ENCODE data around the gene CPLX4. TPM values are rescaled to one million over a fixed set of nuclear protein-coding genes. Genes with fewer than 3 reads are reported as not detected.

Gene CPLX4
- polyA plus RNA-seq, 5 donors, result not detected

DNA sequence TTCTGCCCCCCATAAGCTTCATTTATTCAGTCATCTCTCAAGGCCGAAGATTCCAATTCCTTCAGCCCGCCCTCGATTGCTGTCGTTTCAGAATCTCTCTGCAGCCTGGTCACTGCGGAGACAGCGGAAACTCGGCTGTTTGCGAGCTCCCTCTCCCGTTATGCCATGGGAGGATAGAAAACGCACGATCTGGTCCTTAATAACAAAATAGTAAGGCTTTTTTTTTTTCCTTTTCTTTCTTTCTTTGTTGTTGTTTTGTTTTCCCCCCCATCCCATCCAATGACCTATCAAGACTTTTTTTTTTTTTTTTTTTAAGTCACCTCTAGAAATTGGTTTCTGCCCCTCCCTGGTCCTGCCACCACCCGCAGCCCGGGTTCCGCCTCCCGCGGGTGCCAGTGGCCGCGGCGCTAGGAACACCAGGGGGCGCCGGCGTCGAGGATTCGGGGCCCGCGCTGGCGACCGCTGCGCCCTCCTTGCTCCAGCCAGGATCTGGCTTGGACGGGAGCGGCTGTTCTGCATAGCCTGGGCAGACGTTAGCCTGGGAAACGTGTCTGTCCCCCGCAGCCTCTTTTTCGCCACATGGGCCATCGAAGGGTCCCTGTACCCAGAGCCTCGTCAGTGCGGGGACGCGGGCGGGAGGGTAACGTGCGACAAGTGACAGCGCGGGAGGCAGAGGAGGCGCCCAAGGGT is 10.1 kb downstream of the CPLX4 start:
- DNase-seq, result peak; percentile 72 to 75

DNA sequence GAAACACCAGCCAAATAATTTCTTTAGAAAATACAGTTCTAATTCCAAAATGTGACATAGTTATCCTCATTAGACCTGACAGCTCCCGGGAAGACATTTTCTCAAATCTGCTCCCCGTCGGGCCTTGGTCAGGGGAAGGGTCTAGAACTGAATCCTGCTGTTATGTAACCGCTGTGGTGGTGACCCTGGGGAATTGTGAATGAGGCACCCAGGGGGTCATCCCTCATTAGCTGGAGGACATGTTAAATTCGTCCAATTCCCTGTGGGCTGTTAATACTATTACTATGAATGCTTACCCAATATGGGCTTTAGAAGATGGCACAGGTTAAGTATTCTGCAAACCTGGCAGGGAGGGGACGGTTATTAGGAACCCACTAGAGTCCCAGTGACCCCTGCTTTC is 11.8 kb downstream of the CPLX4 start:
- no peak for DNase-seq

DNA sequence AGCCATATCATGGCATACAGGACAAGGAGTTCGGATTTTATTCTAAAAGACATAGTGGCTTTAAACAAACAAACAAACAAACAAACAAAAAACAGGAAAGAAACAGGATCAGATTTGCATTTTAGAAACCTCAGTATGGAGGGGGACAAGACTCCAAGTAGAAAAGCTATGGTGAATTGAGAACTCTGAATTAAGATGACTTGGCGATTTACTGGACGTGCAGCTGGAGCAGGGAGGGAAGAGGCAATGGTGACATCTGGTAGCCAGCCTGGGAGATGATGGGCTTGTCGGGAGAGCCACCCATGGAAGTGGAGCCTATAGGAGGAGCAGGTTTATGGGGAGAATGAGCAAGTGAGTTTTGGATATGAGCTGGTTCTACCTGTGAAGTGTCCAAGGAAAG is 13.2 kb downstream of the CPLX4 start:
- no peak for DNase-seq

DNA sequence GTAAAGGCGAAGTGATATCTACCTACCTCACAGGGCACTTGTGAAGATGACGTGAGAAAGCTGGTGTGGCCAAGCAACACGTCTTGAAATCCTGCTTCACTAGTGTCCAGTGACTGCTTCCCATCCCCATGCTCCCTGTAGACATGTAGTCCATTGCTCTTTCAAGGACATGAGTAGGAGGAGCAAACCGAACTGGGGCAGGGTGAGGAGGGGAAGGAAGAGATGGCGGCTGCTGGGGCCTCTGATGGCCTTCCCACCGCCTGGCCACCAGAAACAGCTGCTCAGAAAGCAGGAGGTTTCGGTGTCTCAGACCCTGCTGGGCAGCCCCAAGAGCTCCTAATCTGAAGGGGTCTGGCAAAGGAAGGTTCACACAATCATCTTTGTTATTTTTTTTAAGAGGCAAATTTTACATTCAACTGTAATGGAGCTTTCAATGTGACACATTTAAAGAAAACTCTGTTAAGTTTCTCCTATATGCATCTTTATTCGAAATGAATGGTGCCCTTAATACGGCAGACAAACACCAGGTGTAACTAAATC is 14.7 kb downstream of the CPLX4 start:
- DNase-seq, result no peak

DNA sequence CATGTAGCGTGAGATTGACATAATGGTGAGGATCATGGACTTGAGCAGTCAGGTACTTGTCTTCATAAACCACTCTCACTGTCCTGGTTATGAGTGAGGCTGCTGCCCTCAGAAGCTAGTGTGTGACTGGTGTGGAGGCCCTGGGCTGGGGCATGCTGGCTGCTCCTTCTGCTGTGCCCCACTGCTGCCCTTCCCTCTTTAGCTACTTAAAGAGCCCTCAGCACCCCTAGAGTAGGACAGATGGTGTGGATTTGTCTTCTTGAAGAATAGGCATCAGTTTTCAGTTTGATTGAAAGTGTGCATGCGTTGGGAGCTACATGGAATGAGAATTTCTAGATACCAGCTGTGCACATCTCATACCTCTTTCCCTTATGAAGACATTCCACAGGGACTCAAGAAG is 15.4 kb downstream of the CPLX4 start:
- DNase-seq, result no peak

DNA sequence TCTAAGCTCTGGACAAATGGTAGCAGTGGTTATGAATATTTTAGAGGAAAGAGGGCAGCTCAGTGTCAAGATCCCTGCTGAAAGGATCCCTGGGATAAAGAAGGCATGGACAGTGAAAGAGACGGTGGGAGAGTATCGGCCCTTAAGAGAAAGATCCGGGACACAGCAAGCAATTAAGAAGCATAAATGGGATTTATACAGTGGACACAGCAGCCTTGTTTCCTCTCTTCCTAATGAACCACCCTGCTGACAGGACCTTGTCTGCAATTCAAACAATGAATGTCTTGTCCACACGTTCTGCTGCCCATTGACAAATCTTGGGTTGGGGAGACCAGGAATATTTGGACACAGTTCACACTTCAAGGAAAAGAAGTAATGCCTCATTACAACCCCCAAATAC is 16.5 kb downstream of the CPLX4 start:
- DNase-seq, result no peak

DNA sequence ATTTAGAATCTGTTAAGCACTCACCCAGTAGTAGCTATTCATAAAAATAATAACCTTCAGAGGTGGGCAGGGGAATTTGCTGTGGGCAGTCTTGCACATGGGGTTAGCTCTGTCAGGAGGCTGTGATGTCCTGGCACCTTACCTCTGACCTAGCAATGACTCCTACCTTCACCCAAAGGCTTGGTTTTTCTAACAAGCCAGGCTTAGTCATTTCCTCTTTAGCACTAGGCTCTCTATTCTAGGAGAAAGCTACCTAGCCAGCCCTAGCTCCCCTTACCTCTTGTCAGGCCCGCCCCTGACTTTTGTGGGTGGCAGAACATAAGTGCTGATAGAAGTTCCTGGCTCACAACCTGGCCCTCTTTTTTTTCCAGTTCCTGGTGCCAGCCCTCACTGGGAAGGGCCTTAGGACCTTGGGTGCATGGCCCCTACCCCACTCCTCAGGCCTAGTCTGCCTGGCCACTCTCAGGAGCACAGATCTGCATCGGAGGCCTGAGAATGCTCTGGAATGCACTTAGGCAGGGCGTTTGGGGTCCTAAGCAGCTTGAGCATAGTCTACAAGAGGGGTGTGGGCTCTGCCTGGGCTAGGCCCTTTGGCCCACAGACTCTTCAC is 17.7 kb downstream of the CPLX4 start:
- DNase-seq, result no peak

DNA sequence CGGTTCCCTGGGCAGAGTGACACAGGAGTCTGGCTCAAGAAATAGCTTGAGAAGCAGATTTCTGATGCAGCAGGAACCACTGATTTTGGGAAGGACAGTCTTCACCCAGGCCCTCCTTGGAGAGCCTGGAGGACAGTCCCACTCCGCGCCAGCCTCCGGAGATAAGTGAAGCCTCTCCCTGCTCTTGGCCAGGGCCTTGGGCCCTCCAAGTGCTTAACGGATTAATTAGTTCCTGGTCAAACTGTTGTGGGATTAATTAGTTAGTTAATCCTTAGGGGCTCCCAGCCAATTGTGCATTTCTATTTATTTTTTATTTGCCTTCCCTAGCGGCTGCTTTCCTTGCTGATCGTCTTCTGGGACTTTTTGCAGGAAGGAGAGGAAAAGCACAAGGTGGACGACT is 19.6 kb downstream of the CPLX4 start:
- no peak for DNase-seq

DNA sequence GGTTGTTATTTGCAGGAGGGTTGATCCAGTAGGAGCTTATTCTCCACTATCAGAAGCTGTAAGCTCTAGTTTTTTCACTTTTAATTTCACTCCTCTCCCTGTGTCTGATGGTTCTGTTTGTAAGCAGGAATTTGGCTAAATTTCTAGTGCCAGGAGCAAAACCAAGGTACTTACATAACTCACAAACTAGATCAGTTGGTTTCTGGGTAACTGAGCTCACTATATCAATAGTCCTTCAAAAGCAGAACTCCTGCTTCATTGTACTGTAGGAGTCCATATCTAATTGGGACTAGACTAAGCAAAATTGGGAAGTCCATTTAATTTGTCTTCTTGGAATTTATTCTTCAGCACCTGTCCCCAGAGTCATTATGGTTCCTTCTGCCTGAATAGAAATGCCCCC is 25.1 kb downstream of the CPLX4 start:
- no peak for DNase-seq

DNA sequence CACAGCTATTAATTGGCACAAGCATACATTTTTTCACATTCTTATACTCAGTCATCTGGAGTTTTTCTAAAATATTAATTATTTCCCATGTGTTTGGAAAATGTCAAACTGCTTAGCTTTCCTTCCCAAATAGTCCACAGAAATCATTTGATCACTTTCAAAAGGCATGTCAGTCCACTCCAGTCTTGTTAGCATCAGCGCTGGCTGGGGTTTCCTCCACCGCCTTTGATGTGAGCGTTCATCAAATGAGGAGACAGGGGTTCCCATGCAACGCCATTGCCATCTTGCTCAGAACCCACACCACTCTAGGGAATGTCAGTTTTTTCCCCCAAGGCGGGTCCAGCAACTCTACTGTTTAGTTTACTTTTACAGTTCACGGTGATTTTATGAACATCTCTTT is 32.1 kb downstream of the CPLX4 start:
- DNase-seq, result no peak

DNA sequence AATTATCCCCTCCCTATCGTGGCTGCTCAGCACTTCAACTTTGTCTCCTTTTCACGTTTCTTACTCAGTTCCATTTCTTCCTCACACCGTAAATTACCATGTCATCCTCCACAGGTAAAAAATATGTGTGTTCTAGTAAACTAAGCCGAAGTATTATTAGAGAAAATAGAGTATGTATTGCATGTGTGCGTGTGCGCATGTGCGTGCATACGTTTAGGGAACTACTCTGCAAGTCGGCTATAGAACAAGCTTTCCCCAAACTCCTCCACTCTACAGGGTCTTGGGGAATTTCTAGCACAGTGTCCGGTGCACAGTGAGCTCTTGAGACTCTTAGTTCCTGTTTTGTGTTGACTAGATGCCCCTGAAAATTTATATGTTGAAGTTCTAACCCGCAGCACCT is 36.1 kb downstream of the CPLX4 start:
- DNase-seq, result no peak

DNA sequence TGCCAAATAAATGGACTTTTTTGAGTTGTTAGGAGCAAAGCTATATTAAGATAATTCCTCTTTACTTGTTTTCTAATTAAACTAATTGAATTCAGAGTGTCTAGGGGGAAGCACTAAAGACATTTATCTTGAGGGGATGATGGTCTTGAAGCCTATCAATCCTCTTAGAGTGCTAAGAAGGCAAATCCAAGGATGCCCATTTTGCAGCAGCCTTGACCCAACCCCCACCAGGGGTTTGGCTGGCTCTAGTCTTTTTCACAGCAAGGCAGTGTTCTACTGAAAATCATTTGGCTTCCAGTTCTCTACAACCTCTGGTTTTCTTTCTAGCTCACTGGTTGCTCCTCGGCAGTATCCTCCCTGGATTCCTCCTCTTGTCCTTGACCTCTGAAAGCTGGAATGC is 38.7 kb downstream of the CPLX4 start:
- no peak for DNase-seq

DNA sequence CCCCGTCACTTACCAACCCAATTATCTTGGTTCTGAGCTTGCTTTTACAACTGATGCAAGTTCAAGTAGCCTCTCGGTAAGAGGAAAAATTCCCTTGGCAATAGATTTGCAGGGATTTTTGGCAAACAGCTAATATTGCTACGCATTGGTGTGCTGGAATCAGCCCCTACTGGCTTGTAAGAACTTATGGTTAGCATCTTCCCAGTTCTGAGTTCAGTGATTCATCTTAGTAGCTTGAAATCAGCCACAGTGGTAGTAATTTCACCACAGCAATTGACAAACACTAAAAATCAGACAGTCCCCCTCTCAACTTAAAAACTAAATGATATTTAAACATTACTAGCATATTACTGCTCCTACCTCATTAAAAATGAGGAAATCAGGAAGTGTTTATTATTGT is 39.3 kb downstream of the CPLX4 start:
- DNase-seq, result no peak

DNA sequence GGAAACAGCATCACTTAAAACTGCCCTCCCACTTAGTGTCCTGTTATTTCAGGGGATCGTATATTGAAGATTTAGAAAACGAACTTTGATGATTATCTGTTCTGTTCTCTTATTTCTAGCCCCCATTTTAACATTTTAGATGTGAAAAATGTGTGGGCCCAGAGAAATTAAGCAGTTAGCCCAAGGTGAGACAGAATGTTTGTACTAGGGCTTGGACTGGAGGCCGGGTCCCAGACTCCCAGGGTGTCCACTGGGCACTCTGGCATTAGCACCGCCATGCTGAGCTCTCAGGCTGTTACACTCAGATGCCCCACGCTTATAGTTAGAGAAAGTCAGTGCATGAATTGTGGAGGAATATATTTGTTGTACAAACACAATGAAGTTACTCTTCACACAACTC is 39.7 kb downstream of the CPLX4 start:
- DNase-seq, result no peak

DNA sequence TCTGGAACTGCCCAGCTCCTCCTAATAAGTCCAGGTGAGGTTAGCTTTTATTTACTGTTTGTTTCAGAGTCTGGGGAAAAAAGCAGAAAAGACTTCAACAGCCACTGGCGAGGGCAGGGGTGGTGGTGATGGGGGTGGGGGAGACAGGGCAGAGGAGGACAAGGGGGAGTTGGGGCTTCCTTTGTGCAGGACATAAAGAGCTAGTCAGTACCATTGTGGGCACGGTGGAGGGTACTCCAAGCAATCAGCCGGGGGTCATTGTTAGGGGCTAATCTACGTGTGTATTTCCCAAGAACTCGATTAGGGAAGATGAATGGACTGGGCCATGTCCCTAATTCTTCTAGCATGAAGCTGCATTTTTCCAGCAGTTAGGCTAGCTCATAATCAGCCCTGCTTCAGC is 42.4 kb downstream of the CPLX4 start:
- DNase-seq, result no peak

DNA sequence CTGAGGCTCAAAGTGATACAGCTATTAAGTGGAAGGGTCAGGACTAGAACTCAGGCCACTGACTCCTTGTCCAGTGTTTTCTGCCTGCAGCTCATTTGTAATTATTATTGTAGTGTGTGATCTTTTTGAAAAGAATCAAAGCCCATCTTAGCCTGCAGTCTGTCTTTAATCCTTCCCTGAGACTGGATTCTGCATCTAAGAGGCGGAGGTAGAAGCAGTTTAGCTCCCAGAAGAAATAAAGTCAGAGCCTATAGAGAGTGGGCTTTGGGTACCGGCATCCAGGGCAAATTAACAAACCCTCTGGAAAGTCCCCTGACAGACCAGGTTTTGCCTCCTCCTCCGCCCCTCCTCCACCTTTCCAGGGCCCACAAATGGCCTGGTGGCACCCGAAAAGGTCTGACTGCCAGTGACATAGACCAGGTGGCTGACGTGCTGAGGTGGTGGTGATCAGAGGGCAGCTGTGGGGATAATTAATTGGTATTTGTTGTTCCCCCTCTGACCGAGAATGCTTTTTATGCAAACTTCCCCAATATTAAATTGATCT is 43.0 kb downstream of the CPLX4 start:
- DNase-seq, result no peak

DNA sequence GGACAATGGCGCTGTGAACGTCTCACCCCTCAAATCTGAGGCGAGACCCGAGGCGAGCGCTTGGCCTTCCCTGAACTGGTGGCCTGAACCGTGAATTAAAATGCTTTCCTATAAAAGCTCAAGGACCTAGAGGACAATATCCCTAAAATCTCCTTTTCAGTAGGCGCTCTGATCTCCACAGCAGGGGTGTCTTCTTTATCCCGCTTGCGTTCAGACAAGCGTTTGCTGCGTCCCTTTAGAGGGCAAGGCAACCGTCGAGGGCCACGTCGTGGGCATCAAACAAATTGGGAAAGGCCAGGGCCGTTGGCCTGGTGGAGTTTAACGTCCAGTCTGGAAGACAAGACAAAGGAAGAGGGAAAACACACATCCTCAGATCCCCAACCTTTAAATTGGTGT is 43.9 kb downstream of the CPLX4 start:
- no peak for DNase-seq

DNA sequence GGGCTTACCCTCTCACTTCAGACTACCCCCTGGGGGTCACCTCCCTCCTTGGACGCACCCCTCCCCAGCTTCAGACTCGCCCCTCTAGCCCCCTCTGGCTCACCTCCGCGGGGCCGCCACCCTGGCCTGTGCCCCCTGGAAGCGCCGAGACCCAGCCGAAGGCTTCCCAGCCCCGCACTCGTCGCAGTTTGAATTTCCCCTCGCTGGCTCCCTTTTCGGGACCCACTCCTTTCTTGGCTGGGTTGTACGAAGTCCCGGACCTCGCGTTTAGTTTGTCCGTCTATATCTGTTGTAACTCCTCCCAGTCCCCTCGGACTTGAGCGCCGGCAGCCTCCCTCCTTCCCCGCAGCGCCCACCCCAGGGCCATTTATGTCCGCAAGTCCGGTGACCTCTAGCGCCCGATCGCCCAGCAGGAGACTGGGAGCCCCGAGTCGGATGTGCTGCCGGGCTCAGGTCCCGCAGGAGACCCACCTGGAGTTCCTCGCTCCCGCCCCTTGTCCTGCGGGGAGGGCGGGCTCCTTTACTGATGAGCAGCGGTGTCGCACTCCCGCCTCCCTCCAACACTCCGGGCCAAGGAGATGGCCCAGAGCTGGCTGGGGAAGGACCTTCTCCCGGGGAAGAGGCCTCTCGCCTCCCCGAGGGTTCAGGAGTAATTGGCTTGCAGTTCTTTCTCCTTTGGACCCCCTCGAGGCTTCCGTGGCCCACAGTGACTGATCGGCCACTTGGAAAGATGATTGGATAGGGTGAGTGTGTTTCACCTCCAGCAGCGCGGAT is 44.5 kb downstream of the CPLX4 start:
- no peak for DNase-seq

DNA sequence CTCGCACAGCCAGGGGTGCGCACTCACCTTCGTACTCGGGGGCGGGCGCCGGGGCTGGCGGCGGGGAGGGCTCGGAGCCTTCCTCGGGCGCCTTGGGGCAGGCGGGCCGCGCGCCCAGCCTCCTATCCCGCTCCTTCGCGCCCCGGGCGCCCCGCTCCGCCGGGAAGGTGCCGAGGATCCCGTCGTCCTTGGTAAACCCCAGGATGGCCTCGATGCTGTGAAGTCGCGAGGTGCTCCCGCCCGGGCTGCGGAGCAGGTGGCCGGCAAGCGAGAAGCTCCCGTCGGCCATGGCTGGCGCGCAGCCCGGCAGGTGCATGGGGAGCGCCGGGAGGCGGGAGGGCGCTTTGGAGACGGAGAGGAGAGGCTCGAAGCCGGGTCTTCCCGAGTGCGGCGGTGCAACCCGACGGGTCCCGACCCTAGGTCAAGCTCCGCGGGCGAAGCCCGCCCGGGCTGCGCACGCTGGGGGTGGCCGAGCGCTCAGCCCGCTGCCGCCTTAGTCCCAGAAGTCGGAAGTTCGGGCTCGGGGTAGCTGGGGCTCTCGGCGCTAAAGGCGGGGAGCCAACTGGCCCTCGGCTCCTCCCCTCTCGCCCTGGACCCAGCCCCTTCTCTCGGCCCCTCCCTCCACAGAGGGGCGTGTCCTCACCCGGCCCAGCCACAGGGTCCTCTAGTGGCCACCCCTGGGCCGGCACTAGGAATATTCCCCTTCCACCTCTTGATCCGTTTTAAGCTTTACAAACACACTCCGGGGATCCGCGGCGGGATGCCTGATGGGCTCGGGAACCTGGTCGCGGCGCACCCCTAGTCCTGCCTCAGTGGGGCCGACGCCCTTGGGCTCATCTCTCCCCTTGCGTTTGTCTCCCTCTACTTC is 45.3 kb downstream of the CPLX4 start, which contains the start of gene RAX:
TSS of gene RAX (minus strand) at position 564 of the 868 bp plus-strand sequence. CDS start at position 316, 248 bp downstream.
- DNase-seq, result no peak

DNA sequence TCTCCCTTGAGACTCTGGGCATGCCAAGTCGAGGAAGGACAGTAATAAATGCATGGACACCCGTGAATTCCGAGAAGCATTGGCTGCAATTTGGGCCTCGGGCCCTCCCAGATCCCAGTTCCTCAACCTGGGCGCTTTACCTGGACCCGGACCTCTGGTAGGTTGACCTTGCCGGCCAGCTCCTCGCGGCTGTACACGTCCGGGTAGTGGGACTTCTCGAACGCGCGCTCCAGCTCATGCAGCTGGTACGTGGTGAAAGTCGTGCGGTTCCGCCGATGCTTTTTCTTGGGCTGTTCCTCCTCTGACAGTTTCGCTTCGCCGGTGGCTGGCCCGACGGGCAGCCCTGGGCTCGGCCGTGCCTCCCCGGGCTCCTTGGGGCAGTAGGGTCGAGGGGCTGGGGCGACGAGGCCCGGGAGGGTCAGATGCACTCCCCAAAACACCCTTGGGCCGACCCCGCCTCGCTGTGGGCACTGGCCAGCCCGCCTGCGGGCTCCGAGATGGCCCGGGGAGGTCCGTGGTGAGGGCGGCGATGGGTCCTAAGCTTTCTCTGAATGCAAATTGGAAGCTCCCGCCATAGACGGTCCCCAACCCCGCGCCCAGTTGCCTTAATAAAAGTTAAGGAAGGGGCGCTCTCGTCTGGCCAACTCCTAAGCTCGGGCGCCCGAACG is 46.1 kb downstream of the CPLX4 start:
- DNase-seq, result no peak

Measured in right lung (tissue), 5 donors.